ENCODE data around the gene TBC1D22A.
"Not testable (repeated sequence)": the region's sequence is repeated elsewhere in the genome, so short reads cannot be mapped to it uniquely, and the experiment has no call there.

Gene TBC1D22A

GRCh38 chr22:46762238-46763050 is at the start of gene TBC1D22A:
Gene TBC1D22A (plus strand): TSS chr22:46762650. CDS start chr22:46762787, 137 bp downstream.
- DNase-seq (ENCODE audit: low spot score) = peak; percentile 90

GRCh38 chr22:46714550-46714949 is 47.9 kb upstream of the TBC1D22A start:
- DNase-seq (ENCODE audit: low spot score) = no peak

- DNase-seq (ENCODE audit: low spot score) = no peak
Observed at GRCh38 chr22:46719921-46720320, 42.5 kb upstream of the TBC1D22A start.

- DNase-seq (ENCODE audit: low spot score) = no peak
Observed at GRCh38 chr22:46721501-46722085, 40.9 kb upstream of the TBC1D22A start.

GRCh38 chr22:46723882-46724281 is 38.6 kb upstream of the TBC1D22A start:
- DNase-seq (ENCODE audit: low spot score) = no peak

GRCh38 chr22:46725096-46725495 is 37.4 kb upstream of the TBC1D22A start:
- no peak for DNase-seq (ENCODE audit: low spot score)

- DNase-seq (ENCODE audit: low spot score) = no peak
Observed at GRCh38 chr22:46726066-46726985, 36.1 kb upstream of the TBC1D22A start.

- DNase-seq (ENCODE audit: low spot score) = no peak
Observed at GRCh38 chr22:46726986-46727317, 35.5 kb upstream of the TBC1D22A start.

- no peak for DNase-seq (ENCODE audit: low spot score)
Observed at GRCh38 chr22:46727813-46728364, 34.6 kb upstream of the TBC1D22A start.

- no peak for DNase-seq (ENCODE audit: low spot score)
Observed at GRCh38 chr22:46728470-46728869, 34.0 kb upstream of the TBC1D22A start.

- no peak for DNase-seq (ENCODE audit: low spot score)
Observed at GRCh38 chr22:46730568-46731245, 31.7 kb upstream of the TBC1D22A start.

- DNase-seq (ENCODE audit: low spot score) = no peak
Observed at GRCh38 chr22:46731246-46732040, 31.0 kb upstream of the TBC1D22A start.

- DNase-seq (ENCODE audit: low spot score) = no peak
Observed at GRCh38 chr22:46732041-46732379, 30.4 kb upstream of the TBC1D22A start.

GRCh38 chr22:46732513-46732912 is 29.9 kb upstream of the TBC1D22A start:
- DNase-seq (ENCODE audit: low spot score) = no peak

GRCh38 chr22:46734213-46734722 is 28.2 kb upstream of the TBC1D22A start:
- not testable (repeated sequence) for DNase-seq (ENCODE audit: low spot score)

GRCh38 chr22:46734830-46735453 is 27.5 kb upstream of the TBC1D22A start:
- no peak for DNase-seq (ENCODE audit: low spot score)

- DNase-seq (ENCODE audit: low spot score) = peak; percentile 89
Observed at GRCh38 chr22:46735747-46736608, 26.5 kb upstream of the TBC1D22A start.

- DNase-seq (ENCODE audit: low spot score) = no peak
Observed at GRCh38 chr22:46736705-46737104, 25.7 kb upstream of the TBC1D22A start.

Data from kidney capillary endothelial cell (primary cell).